Mesenteric fat pad (tissue), 1 donor: ENCODE data around the gene ANKRD9. TPM values are rescaled to one million over a fixed set of nuclear protein-coding genes. Genes with fewer than 3 reads are reported as not detected.

Source experiments
- DNase-seq: peaks from one replicate; pipeline ENCODE4 v3.0.0-alpha.2; 2020; ENCODE audit warnings: low spot score
- total RNA-seq: library from RNA; stranded (reverse); fragmentation: NEBNext Ultra II Directional; extraction: Animal tissue kit (Norgen Biotek cat#: 25700); gene quantifications from one replicate; pipeline ENCODE4 v1.2.1, GENCODE V29; 2021
- donor health status: DM: yes; HTN: yes; CAD: no.

Gene ANKRD9
- total RNA-seq, 1 donor from 2014 or later: 26.0 TPM

DNA sequence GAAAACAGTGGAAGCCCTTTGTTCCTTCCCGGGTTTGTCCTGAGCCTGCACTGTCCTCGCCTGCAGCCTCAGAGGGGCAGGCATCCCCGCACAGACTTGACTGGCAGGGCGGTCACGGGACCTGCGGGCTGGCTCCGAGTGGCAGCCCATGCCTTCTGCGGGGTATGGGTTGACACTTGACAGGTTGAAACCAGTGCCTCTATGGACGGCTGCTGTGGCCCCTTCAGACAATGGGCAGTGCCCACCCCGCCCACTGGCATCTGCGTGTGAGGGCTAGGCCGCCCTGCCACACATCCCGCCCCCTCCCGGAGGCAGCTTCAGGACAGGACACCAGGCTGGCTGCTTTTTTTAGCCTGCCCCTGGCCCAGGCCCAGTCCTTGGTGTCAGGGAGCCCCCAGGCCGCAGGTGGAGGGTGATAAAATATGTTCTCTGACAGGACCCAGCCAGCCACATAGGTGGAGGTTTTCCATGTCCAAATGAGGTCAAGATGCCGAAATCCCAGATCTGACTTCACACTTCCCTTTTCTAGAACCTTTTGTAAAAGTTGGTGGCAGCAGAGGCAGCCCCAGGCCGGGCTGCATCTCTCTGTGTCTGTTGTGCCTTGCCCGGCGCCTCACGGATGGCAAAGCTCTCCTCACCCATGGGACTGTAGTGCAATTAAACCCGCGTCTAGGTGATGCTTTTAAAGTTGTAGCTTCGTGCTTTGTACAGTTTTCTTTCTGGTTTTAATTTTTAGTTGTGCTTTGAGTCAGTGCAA lies 10.0 kb downstream of the ANKRD9 start:
- no peak for DNase-seq

DNA sequence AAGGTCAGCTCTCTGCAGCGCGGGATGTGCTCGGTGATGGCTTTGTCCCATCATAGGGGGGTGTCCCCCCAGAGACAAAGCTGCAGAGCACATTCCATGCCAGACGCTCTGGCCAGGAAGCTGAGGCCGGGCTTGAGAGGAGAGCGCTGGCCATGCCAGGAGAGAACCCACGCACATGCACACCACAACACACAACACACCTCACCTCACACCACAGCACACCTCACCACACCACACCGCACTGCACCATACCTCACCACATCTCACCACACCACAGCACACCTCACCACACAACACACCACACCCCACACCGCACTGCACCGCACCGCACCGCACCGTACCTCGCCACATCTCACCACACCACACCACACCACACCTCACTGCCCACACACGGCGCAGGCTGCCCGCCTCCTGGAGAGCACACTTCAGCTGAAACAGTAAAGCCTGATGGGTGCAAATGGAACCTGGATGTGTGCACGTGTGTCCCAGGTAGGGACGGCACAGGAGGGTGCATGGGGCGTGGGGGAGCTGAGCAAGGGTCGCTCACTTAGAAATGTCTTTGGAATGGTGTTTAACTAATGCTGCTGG lies 10.8 kb downstream of the ANKRD9 start:
- no peak for DNase-seq

DNA sequence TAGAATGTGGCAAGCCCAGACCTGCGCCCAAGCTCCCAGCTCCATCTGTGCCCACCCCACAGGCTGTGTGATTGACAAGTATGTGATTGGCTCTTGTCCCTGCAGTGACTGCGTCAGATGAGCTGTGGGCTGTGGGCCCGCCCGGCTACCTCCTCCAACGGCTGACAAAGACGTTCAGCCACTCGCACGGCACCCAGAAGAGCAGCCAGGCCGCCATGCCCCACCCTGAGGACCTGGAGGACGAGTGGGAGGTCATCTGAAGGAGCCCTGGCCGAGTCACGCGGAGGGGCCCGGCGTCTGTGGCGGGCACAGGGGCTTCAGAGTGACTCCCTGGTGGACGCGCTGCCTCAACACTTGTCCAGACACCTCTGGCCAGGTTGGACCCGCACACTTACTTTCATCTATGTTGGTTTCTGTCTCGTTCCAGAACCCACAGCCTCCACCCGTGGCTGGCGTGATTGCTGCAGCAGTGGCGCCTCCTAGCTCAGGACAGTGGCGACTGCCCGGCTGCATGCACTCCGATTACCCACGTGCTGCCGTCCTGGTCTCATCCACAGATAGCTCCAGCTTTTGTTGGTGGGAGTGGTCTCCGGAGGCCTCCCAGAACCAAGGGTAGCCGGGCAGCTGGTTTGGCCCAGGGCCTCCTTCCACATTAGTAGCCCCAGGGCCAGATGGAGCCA lies 11.4 kb downstream of the ANKRD9 start:
- no peak for DNase-seq

DNA sequence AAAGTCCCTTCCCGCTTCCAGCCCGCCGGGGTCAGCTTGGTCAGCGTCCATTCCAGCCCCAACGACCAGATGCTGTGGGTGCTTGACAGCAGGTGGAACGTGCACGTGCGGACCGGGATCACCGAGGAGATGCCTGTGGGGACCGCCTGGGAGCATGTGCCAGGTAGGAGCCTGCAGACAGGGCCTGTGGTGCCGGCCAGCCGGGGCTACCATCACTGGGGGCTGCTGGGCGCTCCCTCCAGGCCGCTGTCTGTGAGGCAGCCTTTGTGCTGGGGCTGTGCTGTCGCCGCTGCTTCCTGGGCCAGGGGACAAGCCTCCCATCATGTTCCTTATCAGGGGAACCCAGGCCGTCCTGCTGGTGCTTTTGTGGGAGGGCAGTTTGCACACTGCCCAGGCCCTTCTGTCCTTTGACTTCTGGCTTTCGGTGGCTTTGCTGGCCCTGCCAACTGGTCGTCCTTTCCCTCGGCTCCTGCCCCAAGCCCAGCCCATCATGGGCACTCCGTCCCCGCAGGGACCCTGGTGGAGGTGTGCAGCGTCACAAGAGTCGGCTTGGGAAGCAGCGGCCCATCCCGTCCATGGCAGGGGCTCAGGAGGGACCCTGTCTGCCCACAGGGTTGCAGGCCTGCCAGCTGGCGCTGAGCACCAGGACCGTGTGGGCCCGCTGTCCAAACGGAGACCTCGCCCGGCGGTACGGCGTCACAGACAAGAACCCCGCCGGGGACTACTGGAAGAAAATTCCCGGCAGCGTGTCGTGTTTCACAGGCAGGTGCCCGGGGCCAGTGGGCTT lies 12.4 kb downstream of the ANKRD9 start:
- no peak for DNase-seq

DNA sequence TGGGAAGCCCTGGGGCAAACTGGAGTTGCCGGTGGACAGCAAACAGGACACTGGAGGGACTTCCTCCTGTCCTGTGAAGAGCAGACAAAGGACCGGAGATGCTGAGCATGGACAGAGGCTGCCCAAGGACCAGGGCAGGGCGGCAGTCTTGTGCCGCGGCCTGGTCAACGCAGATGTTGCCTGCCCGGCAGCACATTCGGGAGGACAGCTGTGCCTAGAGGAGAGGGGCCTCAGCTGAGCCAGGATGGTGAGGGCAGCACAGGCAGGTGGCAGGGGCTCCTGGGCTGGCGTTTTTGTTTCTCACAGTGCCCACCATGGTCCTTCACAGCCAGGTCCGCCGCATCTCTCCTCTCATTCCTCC lies 13.3 kb downstream of the ANKRD9 start:
- DNase-seq: no peak

DNA sequence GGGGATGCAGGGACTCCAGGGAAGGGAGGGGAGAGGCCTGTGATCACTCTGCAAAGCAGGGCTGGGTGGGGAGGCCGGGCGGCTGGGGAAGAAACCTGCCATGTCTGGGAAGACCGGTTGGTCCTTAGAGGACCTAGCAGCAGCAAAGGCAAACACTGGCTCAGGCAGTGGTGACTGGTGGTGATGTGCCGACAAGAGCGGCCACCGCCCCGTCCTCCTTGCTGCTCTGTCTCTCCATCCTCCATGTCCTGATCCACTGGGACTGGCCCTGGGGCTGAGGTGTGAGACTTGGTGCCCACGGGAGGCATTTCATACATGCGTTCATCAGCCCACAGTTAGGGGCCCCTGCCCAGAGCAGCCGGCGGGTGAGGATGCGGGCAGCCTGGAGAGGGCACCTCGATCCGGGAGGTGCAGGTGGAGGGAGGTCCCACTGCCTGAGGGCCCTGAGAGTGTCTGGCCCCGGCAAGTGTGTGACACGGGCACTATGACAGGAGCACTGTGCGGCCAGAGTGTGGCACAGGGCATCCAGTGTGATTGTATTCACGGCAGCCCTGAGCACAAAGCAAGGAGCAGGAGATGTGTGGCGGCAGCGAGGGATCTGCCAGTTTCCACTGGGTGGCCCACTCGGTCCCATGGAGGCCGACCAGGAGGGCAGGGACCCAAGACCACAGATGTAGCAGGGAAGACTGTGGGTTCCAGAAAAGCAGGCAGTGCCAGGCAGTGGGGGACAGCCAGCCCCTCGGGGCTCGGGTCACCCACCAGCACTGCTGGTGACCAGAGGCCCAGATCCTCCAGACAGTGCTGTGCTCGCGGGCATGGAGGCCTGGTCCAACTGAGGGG lies 13.9 kb downstream of the ANKRD9 start:
- no peak for DNase-seq

DNA sequence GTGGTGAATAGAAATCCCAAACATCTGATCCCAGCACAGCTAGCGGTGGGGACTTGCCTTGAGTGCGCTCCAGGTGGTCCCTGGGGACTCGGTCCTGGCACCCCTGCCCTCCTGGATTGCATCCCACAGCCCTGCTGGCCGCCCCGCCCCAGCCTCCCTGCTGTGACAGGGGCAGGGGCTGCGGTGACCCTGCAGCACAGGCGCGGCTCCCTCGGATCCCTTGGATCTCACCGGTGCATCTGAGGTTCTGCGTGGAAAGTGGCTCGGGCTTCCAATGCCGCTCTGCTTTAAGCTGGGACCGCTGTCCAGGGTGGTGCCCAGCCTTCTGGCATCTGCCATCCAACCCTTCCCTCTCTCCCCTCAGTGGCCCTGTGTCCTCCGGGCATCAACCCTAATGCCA lies 16.0 kb downstream of the ANKRD9 start:
- DNase-seq: no peak

DNA sequence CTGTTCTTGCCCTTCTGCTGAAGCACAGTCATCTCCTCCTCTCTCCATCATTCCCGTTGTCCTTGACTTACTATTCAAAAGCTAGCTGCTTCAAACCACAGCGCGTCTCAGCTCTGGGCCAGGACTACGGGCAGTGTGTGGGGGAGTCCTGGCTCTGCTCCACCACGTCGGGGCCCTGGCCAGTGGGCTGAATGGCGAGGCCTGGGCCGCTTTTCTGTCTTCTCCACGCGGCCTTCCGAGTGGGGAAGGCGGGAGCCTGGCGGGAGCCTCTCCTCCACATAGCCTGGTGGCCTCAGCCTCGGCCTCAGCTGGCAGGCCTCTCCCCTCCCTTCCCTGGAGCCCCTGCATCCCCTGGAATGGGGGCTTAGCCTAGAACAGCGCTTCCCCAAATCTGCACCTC lies 16.5 kb downstream of the ANKRD9 start:
- no peak for DNase-seq

DNA sequence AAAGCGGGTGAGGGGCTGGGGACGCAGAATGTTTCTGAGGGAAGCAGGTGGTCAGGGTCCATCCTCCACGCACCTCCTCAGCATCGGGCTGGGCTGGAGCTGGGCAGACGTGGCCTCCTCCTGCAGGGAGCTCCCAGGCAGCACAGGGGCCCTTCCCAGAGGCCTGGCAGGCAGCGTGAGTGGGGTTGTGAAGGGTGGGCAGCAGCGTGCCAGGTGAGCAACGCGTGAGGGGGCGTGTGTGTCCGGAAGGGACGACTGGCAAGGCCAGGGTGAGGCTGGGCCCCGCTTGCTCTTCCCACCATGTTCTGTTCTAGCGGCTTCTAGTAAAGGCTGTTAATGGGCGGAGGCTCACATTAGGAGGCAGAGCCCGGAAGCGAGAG lies 17.1 kb downstream of the ANKRD9 start:
- DNase-seq: no peak

DNA sequence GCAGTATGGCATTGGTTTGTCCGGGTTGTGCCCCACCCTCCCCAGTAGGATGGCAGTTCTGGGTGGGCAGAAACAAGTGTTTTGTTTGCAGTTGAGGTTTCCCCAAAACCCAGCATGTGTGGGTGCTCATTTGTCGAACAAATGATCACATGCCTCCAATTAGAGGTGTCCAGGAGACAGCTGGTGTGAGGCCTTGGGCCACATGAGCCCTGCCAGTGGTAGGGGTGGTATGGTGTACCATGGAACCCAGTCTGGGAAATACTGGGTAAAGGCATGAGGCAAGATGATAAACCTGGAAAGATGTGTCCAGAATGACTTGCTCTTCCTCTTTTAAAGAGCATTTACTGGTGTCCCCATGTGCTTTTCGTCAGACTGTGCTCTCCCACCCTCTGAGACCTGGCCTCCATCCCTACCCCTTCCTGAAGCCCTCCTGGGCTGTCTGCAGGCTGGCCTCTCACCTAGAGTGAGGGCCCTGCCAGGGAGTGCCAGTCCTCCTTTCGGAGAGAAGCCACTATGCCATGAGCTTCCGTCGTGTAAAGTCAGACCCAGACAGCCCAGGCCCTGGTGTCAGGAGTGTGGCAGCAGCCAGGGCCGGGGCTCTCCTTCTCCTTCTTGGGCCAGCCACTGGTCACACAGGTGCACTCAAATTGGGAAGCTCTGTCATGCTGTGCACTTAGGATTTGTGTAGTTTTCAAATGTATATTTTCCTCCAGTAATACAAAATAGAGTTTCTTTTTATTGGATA lies 17.6 kb downstream of the ANKRD9 start:
- DNase-seq: no peak

DNA sequence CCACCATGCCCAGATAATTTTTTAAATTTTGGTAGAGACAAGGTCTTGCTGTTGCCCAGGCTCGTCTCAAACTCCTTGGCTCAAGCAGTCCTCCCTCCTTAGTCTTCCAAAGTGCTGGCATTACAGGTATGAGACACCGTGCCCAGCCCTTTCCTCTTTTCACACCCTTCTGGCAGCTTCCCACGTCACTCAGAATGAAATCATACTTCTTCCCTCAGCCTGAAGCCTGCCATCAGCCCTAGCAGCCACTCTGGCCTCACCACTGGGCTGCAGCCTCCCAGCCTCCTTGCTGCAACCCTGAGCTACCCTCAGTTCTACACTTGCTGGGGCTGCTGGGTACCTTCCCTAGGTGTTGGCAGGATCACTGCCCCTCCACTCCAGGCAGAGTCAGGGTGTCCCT lies 18.2 kb downstream of the ANKRD9 start:
- DNase-seq: no peak

DNA sequence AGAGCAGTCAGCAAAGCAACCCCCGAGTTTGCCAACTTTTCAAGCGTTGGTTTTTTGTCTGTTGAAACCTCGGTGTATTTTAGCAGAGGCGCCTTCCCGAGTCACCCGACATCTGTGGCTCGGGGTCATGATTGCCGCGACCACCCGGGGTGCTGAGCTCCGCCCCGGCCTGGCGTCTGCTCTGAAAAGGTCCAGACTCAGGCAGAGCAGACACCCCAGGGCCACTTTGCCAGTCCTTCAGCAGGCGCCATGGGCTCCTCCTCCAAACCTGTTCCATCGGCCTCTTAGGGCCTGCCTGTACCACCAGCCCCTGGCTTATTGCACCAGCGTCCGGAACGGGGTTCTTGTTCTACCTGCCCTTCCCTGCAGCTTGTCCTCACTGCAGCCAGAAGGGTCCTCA lies 19.1 kb downstream of the ANKRD9 start:
- no peak for DNase-seq

DNA sequence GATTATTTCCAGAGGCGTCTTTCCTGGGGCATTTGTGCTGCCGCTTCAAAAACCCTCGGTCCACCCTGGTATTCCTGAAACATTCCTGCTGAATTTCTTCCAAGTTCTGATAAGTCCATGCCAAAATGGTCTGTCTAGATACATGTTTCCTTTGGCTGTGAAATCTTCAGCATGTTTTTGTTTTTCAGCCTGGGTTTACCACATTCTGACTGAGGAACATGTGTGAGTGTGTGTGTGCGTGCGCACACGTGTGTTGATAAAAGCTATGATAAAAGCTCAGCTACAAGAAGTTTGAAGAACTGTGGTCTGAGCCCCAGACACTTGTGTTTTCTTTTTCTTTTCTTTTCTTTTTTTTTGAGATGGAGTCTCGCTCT lies 22.4 kb downstream of the ANKRD9 start:
- no peak for DNase-seq

DNA sequence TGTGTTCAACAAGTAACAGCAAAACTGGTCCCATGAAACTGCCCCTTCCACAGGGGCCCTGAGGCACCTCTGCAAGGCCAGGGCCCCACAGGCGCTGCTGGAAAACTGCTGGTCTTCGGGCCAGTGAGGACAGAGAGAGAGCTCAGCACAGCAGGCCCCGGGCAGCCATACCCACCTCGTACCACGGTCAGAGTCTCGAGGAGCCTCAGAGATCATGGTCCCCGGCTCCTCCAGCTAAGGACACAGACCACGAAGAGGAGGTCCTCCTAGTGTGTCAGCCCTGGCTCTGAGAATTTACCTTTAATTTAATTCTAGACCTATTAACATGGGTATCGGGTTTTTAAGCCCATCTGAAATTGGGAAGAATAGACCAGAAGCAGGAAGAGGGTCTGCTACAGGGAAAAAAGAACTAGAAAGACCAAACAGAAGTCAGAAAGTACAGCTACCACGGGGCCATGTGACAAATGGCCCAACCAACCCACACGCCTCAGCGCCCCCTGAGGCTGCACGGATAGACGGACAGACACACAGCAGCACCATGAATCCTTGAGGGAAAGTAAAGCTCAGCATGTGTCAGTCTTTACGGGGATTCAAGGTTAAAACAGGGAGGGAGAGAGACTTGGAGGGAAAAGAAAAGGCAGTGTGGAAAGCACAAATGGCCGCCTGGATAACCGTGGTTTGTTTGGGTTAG lies 22.9 kb downstream of the ANKRD9 start:
- DNase-seq: no peak

DNA sequence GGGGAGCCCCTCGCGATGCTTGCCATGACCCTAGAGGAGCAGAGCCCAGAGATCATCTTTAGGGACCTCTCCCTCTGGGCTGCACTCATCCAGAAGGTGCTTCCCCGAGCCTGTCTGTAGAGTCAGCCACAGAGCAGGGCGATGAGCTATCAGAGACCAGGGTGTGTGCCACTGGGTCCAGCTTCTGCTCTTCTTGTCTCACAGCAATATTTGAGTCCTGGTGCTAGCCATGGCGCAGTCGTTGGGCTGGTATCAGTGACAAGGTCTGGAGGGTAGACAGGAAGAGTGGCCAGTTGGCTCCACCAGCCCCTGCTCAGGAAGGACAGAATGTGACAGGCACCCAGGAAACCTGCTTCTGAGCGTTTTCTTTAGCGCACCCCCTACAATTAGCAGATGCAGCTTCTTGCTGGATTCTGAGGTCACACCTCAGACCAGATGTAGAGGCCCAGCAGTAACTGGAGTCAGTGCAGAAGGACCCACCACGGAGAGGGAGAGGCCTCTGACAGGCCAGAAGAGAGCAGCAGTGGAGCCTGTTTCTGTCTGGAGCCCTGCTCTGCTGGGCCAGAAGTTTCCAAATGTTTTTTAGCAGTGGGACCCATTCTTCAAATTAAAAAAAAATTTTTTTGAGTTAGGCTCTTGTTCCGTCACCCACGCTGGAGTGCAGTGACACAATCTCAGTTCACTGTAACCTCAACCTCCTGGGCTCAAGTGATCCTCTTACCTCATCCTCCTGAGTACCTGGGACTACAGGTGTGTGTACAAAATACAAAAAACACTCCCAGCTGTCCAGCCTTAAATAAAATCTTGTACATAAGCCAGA lies 23.7 kb downstream of the ANKRD9 start:
- DNase-seq: no peak

DNA sequence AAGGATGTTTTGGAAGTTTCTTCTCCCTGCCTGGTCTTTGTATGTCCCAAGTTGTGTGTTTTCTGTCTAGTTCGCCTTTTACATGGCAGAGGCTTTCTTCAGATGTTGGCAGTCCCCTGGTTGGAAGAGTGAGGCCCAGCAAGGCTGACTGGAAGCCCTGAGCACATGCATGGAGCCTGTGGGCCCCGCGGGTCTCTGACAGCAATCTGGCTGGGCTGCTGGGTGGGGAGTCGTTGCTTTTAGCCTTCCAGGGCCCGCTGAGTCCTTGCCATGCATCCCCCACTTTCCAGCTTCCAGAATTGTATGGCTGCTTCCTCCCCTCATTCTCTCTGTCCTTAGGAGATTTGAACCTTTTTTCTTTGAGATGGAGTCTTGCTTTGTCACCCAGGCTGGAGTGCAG lies 25.3 kb downstream of the ANKRD9 start:
- DNase-seq: no peak

DNA sequence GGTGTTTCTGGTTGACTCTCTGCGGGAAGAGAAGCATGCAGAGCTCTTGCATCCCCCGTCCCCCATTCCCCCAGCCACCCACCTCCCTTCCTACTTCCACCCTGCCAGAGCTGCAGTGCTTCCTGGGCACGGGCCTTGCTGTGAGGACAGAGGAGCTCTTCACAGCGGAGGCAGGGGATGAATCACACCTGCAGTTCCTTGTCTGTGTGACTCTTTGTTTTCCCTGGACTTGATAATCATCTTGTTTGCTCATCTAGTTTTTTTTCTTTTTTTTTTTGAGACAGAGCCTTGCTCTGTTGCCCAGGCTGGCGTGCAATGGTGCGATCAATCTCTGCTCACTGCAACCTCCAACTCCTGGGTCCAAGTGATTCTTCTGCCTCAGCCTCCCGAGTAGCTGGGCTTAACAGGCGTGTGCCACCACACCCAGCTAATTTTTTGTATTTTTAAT lies 27.8 kb downstream of the ANKRD9 start:
- DNase-seq: no peak

DNA sequence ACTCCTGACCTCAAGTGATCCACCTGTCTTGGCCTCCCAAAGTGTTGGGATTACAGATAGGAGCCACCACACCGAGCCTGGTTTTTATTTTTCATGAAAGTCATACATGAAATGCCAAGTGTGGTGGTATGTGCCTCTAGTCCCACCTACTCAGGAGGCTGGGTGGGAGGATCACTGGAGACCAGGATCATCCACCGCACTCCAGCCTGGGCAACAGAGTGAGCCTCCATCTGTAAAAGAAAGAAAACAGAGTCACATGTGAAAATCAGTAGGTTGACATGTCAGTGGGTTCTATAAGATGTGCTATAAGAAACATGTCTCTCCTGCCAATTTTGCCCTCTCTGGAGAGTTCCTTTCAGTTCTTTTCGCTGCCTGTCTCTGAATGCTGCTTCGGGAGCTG lies 28.2 kb downstream of the ANKRD9 start:
- DNase-seq: no peak

DNA sequence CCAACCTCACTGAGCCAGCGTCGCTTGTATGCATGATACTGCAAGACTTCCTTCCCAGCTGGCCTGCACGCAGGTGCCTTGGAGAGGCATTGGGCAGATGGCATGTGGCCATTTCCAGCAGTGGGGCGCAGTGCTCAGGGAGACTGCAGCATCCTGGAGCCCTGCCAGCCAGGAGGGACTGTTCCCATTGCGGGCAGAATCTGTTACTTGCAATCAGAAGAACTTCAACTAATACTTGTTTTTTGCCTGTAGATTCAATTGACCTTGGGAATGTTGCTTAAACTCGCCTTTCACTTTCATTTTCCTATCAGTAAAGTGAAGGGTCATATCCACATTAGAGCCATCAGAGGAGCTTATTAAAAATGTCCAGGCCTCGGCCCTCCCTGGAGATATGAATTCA lies 29.8 kb downstream of the ANKRD9 start:
- DNase-seq: no peak
